ENCODE measurements around the gene PSMD10. TPM values are rescaled to one million over a fixed set of nuclear protein-coding genes. Genes with fewer than 3 reads are reported as not detected.

The PSMD10 gene
- total RNA-seq, 1 donor from 2014 or later, result 45.1 TPM

GRCh38 chrX:108121291-108121690 lies 29.9 kb upstream of the PSMD10 start:
- no peak overlapping the region for H3K4me3 ChIP-seq (ENCODE audit: low read depth, low read length)
- TF ChIP-seq CTCF (IDR thresholded peaks at IDR 0.05; ENCODE audit: insufficient read depth, low read length, poor library complexity, severe bottlenecking), result no peak
- no peaks in the 10 kb centered on the region for H3K27me3 ChIP-seq (ENCODE audit: control insufficient read depth, insufficient read depth, low read length)
- no peak for DNase-seq (ENCODE audit: low read depth)
- no peaks in the 10 kb centered on the region for H3K36me3 ChIP-seq (ENCODE audit: control insufficient read depth, insufficient read depth, low read length)

- no peak for TF ChIP-seq CTCF (IDR thresholded peaks at IDR 0.05; ENCODE audit: insufficient read depth, low read length, poor library complexity, severe bottlenecking)
- no peaks in the 10 kb centered on the region for H3K36me3 ChIP-seq (ENCODE audit: control insufficient read depth, insufficient read depth, low read length)
- H3K27me3 ChIP-seq (ENCODE audit: control insufficient read depth, insufficient read depth, low read length), result no peaks in the 10 kb centered on the region
- no peak overlapping the region for H3K4me3 ChIP-seq (ENCODE audit: low read depth, low read length)
- no peak for DNase-seq (ENCODE audit: low read depth)
Observed at GRCh38 chrX:108117988-108118387, 26.6 kb upstream of the PSMD10 start.

- DNase-seq (ENCODE audit: low read depth), result no peak
- no peak for TF ChIP-seq CTCF (IDR thresholded peaks at IDR 0.05; ENCODE audit: insufficient read depth, low read length, poor library complexity, severe bottlenecking)
- Histone ChIP-seq H3K4me3 (ENCODE audit: low read depth, low read length) (no peak overlapping the region), H3K27me3 (ENCODE audit: control insufficient read depth, insufficient read depth, low read length) (no peaks in the 10 kb centered on the region), H3K36me3 (ENCODE audit: control insufficient read depth, insufficient read depth, low read length) (no peaks in the 10 kb centered on the region)
Observed at GRCh38 chrX:108114541-108114940, 23.2 kb upstream of the PSMD10 start.

- no peaks in the 10 kb centered on the region for H3K27me3 ChIP-seq (ENCODE audit: control insufficient read depth, insufficient read depth, low read length)
- TF ChIP-seq CTCF (IDR thresholded peaks at IDR 0.05; ENCODE audit: insufficient read depth, low read length, poor library complexity, severe bottlenecking), result no peak
- no peak for DNase-seq (ENCODE audit: low read depth)
- no peak overlapping the region for H3K4me3 ChIP-seq (ENCODE audit: low read depth, low read length)
- H3K36me3 ChIP-seq (ENCODE audit: control insufficient read depth, insufficient read depth, low read length), result no peaks in the 10 kb centered on the region
Observed at GRCh38 chrX:108105473-108105872, 14.1 kb upstream of the PSMD10 start.

GRCh38 chrX:108097380-108097779 lies 6.0 kb upstream of the PSMD10 start:
- TF ChIP-seq CTCF (IDR thresholded peaks at IDR 0.05; ENCODE audit: insufficient read depth, low read length, poor library complexity, severe bottlenecking), result no peak
- Histone ChIP-seq H3K36me3 (ENCODE audit: control insufficient read depth, insufficient read depth, low read length) (no peaks in the 10 kb centered on the region), H3K27me3 (ENCODE audit: control insufficient read depth, insufficient read depth, low read length) (no peaks in the 10 kb centered on the region), H3K4me3 (ENCODE audit: low read depth, low read length) (no peak overlapping the region)
- no peak for DNase-seq (ENCODE audit: low read depth)

GRCh38 chrX:108091878-108092291 lies 543 bp upstream of the PSMD10 start:
- Histone ChIP-seq H3K4me3 (ENCODE audit: low read depth, low read length) (peak overlapping the region; percentile 69), H3K27me3 (ENCODE audit: control insufficient read depth, insufficient read depth, low read length) (no peaks in the 10 kb centered on the region), H3K36me3 (ENCODE audit: control insufficient read depth, insufficient read depth, low read length) (no peaks in the 10 kb centered on the region)
- no peak for DNase-seq (ENCODE audit: low read depth)
- TF ChIP-seq CTCF (IDR thresholded peaks at IDR 0.05; ENCODE audit: insufficient read depth, low read length, poor library complexity, severe bottlenecking), result no peak
